Stimulated activated CD8-positive, alpha-beta memory T cell treated with anti-CD3 and anti-CD28 coated beads, Interleukin-4, amount 100 ng/mL, for 1 hour (primary cell): ENCODE measurements around the gene SPDYE6.
"Not testable (repeated sequence)": the region's sequence is repeated elsewhere in the genome, so short reads cannot be mapped to it uniquely, and the experiment has no call there.

Source experiments
- DNase-seq, 2 donors: peaks; one replicate each; pipeline ENCODE4 v3.0.0-alpha.2; 2020; ENCODE audit warnings: low read depth in 2 of 2, low spot score in 1 of 2

The SPDYE6 gene, protein sequence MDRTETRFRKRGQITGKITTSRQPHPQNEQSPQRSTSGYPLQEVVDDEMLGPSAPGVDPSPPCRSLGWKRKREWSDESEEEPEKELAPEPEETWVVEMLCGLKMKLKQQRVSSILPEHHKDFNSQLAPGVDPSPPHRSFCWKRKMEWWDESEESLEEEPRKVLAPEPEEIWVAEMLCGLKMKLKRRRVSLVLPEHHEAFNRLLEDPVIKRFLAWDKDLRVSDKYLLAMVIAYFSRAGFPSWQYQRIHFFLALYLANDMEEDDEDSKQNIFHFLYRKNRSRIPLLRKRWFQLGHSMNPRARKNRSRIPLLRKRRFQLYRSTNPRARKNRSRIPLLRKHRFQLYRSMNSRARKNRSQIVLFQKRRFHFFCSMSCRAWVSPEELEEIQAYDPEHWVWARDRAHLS

GRCh38 chr7:102356344-102356743 lies at the start of gene SPDYE6:
TSS of gene SPDYE6 (minus strand) at chr7:102356444. CDS start at chr7:102356023, 421 bp downstream.
- not testable (repeated sequence) for DNase-seq

DNA sequence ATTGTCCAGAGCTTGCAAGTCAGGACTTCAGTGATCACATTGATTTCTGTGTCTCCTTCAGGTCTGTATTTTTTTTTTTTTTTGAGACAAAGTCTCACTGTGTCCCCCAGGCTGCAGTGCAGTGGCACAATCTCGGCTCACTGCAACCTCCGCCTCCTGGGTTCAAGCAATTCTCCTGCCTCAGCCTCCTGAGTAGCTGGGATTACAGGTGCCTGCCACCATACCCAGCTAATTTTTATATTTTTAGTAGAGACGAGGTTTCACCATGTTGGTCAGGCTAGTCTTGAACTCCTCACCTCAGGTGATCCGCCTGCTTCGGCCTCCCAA lies 48.6 kb upstream of the SPDYE6 start:
- not testable (repeated sequence) for DNase-seq

DNA sequence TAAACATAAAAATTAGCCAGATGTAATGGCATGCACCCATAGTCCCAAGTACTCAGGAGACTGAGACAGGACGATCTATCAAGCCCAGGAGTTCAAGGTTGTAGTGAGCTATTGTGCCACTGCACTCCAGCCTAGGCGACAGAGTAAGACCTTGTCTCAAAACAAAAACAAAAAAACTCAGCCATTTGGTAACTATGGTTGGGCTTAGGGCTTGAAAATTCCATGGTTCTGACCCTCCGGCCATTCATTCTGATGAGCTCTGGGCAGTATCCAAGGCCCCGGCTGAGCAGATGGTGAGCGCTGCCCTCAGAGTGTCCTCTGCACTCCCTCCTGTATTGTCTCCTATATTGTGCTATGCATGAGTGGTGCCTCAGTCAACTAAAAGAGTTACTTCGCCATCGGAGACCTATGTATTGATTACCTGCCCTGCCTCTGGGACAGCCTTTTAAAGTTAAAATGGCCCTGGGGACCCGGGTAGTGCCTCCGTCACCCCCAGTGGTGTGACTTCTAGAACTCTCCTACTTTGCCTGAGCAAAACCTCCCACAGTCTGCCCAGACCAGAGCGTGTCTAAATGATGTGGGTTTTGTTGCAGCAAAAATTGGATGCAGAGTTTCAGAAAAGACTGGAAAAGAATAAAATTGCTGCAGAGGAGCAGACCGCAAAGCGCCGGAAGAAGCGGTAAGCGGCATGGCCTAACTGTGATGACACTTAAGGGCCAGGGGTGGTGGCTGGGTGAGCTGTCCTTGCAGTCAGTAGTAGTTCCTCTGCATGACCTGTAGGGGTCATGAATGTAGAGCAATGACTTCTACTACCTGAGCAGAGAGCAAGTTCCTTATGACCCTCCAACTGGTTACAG lies 48.0 kb upstream of the SPDYE6 start:
- DNase-seq: no peak

DNA sequence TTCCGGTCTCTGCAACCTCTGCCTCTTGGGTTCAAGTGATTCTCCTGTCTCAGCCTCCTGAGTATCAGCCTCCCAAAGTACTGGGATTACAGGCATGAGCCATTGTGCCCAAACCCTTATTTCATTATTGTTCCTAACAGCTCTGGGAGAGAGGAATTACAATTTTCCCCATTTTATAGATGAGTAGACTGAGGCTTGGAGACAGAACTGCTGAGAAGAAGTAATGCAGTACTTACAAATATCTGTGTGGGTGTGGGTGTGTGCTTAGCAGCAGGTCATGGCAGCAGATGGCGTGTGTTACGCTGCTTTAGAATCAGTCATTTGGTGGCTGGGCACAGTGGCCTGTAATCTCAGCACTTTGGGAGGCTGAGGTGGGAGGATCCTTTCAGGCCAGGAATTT lies 47.3 kb upstream of the SPDYE6 start:
- no peak for DNase-seq

DNA sequence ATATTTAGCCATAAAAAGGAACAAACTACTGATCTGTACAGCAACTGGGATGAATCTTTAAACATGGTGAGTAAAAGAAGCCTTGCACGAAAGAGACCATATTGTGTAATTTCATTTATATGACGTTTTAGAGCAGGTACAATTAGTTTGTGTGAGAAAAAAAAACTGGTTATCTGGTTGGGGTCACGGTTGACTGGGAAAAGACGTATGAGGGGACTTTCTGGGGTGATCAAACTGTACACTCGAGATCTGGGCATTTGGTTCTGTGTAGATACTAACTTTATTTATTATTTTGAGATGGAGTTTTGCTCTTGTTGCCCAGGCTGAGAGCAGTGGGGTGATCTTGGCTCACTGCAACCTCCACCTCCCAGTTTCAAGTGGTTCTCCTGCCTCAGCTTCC lies 44.1 kb upstream of the SPDYE6 start:
- DNase-seq: no peak

DNA sequence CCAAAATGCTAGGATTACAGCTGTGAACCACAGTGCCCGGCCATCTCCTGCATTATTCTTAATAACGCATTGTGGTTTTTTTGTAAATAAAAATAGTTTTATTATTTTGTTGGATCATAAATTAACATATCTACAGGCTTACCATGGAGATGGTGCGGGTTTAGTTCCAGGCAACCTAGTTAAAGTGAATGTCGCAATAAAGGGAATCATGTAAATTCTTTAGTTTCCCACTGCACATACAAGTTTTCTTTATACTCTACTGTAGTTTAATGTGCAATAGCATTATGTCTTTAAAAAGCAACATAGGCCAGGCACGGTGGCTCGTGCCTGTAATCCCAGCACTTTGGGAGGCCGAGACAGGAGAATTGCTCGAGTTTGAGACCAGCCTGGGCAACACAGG lies 42.3 kb upstream of the SPDYE6 start:
- DNase-seq: no peak

- DNase-seq: no peak
Measured at GRCh38 chr7:102396710-102397019, 40.4 kb upstream of the SPDYE6 start.

GRCh38 chr7:102395873-102396709 lies 39.8 kb upstream of the SPDYE6 start, which contains the start of gene PRKRIP1:
TSS of gene PRKRIP1 (plus strand) at chr7:102396363. CDS start at chr7:102396412, 49 bp downstream.
- peak; percentile 41 to 64 for DNase-seq

- DNase-seq: no peak
Measured at GRCh38 chr7:102395592-102395872, 39.3 kb upstream of the SPDYE6 start.

GRCh38 chr7:102393467-102393866 lies 37.2 kb upstream of the SPDYE6 start:
- no peak for DNase-seq

- DNase-seq: no peak
Measured at GRCh38 chr7:102392330-102392729, 36.1 kb upstream of the SPDYE6 start.

DNA sequence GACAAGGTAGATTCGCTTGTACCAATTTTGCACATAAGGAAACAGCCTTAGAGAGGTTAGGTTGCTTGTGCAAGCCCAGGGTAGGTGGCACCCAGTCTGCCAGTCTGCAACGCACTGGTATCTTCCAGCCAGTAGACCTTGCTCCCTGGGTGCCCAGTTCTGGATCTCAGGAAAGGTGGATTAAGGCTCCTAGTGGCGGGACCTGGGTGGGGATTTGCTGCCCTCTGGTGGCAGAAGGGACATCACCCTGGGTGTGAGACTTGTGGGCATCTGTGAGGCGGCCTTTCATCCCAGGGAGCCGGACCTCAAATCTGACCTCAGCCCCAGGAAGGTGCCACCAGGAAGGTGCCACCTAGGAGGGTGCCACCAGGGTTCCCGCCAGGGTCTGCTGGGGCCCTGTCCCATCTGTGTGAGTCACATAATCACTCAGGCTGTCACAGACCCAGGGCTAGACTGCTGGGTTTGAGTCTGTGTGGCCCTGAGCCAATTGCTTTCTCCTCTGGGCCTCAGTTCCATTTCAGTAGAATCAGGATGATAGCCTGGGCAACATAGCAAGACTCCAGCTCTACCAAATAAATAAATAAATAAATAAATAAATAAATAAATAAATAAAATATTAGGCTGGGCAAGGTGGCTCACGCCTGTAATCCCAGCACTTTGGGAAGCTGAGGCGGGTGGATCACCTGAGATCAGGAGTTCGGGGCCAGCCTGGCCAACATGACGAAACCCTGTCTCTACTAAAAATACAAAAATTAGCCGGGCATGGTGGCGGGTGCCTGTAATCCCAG lies 34.6 kb upstream of the SPDYE6 start:
- peak; percentile 50 to 52 for DNase-seq

- no peak for DNase-seq
Measured at GRCh38 chr7:102389810-102390209, 33.6 kb upstream of the SPDYE6 start.

DNA sequence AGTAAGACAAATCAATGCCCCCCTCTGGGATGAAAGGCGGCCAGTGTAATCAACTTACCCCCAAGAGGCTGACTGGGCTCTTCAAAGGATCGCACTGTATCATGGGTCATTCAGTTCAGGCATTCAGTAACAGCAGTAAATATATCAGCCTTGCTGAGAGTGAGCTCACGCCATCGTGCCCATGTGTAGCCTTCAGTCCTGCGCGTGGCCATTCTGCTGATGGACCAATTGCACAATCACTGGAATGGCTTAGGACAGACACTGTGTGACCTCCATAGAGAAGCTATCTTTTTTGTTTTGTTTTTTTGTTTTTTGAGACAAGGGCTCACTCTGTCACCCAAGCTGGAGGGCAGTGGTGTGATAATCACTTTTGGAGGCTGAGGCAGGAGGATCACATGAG lies 30.8 kb upstream of the SPDYE6 start:
- no peak for DNase-seq

- not testable (repeated sequence) for DNase-seq
Measured at GRCh38 chr7:102381696-102382425, 25.6 kb upstream of the SPDYE6 start.

GRCh38 chr7:102380837-102381236 lies 24.6 kb upstream of the SPDYE6 start:
- DNase-seq: not testable (repeated sequence)

- DNase-seq: no peak
Measured at GRCh38 chr7:102376964-102377466, 20.8 kb upstream of the SPDYE6 start.

DNA sequence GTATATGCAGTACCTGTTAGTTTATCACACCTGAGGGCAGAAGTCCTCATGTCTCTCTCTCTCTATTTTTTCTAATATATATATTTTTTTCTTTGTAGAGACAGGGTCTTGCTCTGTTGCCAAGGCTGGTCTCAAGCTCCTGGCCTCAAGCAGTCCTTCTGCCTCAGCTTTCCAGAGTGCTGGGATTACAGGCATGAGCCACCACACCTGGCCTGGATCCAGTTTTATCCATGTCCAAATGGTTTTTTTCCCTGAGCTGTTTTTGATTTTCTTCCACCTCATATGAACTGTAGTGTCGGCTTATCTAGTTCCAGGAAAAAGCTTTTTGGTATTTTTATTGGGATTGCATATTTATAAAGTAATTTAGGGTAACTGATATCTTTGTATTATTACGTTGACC lies 16.6 kb upstream of the SPDYE6 start:
- not testable (repeated sequence) for DNase-seq

DNA sequence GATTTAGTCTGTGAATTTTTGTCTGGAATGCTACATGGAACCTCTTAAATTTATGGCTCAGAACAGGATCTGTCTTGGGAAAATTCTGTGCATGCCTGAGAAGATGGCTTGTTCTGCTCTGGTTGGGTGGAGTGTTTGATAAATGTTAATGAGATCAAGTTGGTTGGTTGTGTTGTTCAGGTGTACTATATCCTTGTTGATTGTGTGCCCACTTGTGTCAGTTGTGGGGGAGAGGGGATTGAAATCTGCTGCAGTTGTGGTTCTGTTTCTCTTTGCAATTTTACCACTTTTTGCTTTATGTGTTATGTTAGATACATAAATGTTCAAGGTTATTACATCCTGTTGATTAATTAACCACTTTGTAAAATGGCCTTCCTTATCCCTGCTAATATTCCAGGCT lies 13.8 kb upstream of the SPDYE6 start:
- DNase-seq: not testable (repeated sequence)

DNA sequence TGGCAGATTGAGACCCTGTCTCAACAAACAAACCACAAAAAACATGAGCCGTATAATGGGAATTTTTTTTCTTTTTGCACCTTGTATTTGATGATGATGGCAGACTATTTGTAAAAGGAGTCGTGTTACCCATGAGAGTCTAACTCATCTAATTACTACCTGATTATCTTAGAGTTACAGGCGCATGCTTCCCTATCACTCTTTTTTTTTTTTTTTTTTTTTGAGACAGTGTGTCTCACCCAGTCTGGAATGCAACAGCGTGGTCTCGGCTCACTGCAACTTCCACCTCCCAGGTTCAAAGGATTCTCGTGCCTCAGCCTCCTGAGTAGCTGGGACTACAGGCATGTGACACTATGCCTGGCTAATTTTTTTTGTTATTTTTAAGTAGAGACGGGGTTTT lies 9.1 kb upstream of the SPDYE6 start:
- not testable (repeated sequence) for DNase-seq
